Measurements from ENCODE around the gene CSMD2. TPM values are rescaled to one million over a fixed set of nuclear protein-coding genes. Genes with fewer than 3 reads are reported as not detected.

The CSMD2 gene
- polyA plus RNA-seq, 1 of the 3 experiments (the other 2 are of a cell fraction): not detected

GRCh38 chr1:33928251-33928650 is 236.8 kb downstream of the CSMD2 start:
- no peaks in the 10 kb centered on the region for H3K9me2 ChIP-seq
- TF ChIP-seq NRF1 (IDR thresholded peaks at IDR 0.05; ENCODE audit: low read depth, low read length) (no peak), YY1 (IDR thresholded peaks at IDR 0.05; ENCODE audit: low read depth) (no peak), NFIC (IDR thresholded peaks at IDR 0.05; ENCODE audit: borderline replicate concordance) (no peak), MEF2A (IDR thresholded peaks at IDR 0.05; ENCODE audit: borderline replicate concordance, low read depth) (no peak)
- no peaks in the 10 kb centered on the region for H4K20me1 ChIP-seq (ENCODE audit: insufficient read depth)
- H3F3A ChIP-seq (replicated peaks; ENCODE audit: insufficient read depth): no peaks in the 10 kb centered on the region
- no peaks in the 10 kb centered on the region for H3K9me3 ChIP-seq
- H3K4me3 ChIP-seq (ENCODE audit: low read depth in 2 of 2, low read length in 1 of 2): no peak overlapping the region
- DNase-seq: no peak
- ChIA-PET CTCF (no interaction called here), POLR2A (no interaction called here)
- no peak overlapping the region for H3K4me2 ChIP-seq
- no peaks in the 10 kb centered on the region for H3K36me3 ChIP-seq (replicated peaks in 1 of 2; ENCODE audit: control insufficient read depth in 1 of 2, insufficient read depth in 2 of 2, low read length in 1 of 2)
- no peaks in the 10 kb centered on the region for H3K27me3 ChIP-seq (ENCODE audit: insufficient read depth)
- H3K79me2 ChIP-seq (ENCODE audit: insufficient read depth): no peaks in the 10 kb centered on the region
- H2AFZ ChIP-seq (ENCODE audit: low read depth): no peak overlapping the region
- no peak overlapping the region for H3K9ac ChIP-seq
- no peaks in the 10 kb centered on the region; a peak in 1 of 4 replicates for H3K4me1 ChIP-seq (ENCODE audit: control insufficient read depth in 1 of 2, insufficient read depth in 2 of 2, low read depth in 1 of 2, low read length in 1 of 2)
- H3K27ac ChIP-seq (ENCODE audit: low read depth in 2 of 2, low read length in 1 of 2): no peak overlapping the region

GRCh38 chr1:33927721-33928120 is 237.3 kb downstream of the CSMD2 start:
- Histone ChIP-seq H2AFZ (ENCODE audit: low read depth) (no peak overlapping the region), H3K9me3 (no peaks in the 10 kb centered on the region), H3K36me3 (replicated peaks in 1 of 2; ENCODE audit: control insufficient read depth in 1 of 2, insufficient read depth in 2 of 2, low read length in 1 of 2) (no peaks in the 10 kb centered on the region), H3K4me2 (no peak overlapping the region), H3K27ac (ENCODE audit: low read depth in 2 of 2, low read length in 1 of 2) (no peak overlapping the region), H3K4me3 (ENCODE audit: low read depth in 2 of 2, low read length in 1 of 2) (no peak overlapping the region), H4K20me1 (ENCODE audit: insufficient read depth) (no peaks in the 10 kb centered on the region), H3K4me1 (ENCODE audit: control insufficient read depth in 1 of 2, insufficient read depth in 2 of 2, low read depth in 1 of 2, low read length in 1 of 2) (no peaks in the 10 kb centered on the region; a peak in 1 of 4 replicates), H3K79me2 (ENCODE audit: insufficient read depth) (no peaks in the 10 kb centered on the region), H3K9me2 (no peaks in the 10 kb centered on the region), H3K9ac (no peak overlapping the region), H3F3A (replicated peaks; ENCODE audit: insufficient read depth) (no peaks in the 10 kb centered on the region), H3K27me3 (ENCODE audit: insufficient read depth) (no peaks in the 10 kb centered on the region)
- TF ChIP-seq GABPA (IDR thresholded peaks at IDR 0.05; ENCODE audit: low read depth): no peak
- no peak for TF ChIP-seq PBX3 (IDR thresholded peaks at IDR 0.05)
- TF ChIP-seq GATA2 (CRISPR knock-in tag; IDR thresholded peaks at IDR 0.05): no peak
- no peak for TF ChIP-seq SIN3A (IDR thresholded peaks at IDR 0.05; ENCODE audit: borderline replicate concordance, low read depth, low read length)
- TF ChIP-seq FOXJ3 (CRISPR knock-in tag; IDR thresholded peaks at IDR 0.05): no peak
- no peak for TF ChIP-seq TAF1 (IDR thresholded peaks at IDR 0.05; ENCODE audit: borderline replicate concordance, low read depth, low read length)
- TF ChIP-seq SMC3 (IDR thresholded peaks at IDR 0.05; ENCODE audit: low read depth, low read length): no peak
- TF ChIP-seq YY1 (IDR thresholded peaks at IDR 0.05; ENCODE audit: low read depth): no peak
- no peak for TF ChIP-seq EZH2phosphoT487 (IDR thresholded peaks at IDR 0.05; ENCODE audit: borderline replicate concordance, low read depth)
- TF ChIP-seq USF1 (IDR thresholded peaks at IDR 0.05; ENCODE audit: borderline replicate concordance, low read depth): no peak
- TF ChIP-seq FOSL2 (IDR thresholded peaks at IDR 0.05; ENCODE audit: borderline replicate concordance, low read depth): no peak
- no peak for TF ChIP-seq CHD2 (IDR thresholded peaks at IDR 0.05; ENCODE audit: low read length, partially characterized antibody)
- no peak for TF ChIP-seq RCOR1 (IDR thresholded peaks at IDR 0.05; ENCODE audit: low read length)
- no peak for TF ChIP-seq IRF3 (IDR thresholded peaks at IDR 0.05; ENCODE audit: low read depth, low read length)
- CTCF ChIA-PET: interaction anchor here (1.2 kb wide), 1 partner anchor 12 kb away, joined by 3 read pairs; no protein-coding TSS in a partner anchor
- DNase-seq: no peak
- POLR2A ChIA-PET: no interaction called here
- 13% methylated on average over 1 of the region's 2 CpGs for WGBS (ENCODE audit: low lambda C conversion rate)
